ENCODE results near the gene KCTD14. TPM values are rescaled to one million over a fixed set of nuclear protein-coding genes. Genes with fewer than 3 reads are reported as not detected.
"Not testable (repeated sequence)": the region's sequence is repeated elsewhere in the genome, so short reads cannot be mapped to it uniquely, and the experiment has no call there.

KCTD14 gene
- total and polyA plus RNA-seq, 2 of the 8 experiments (the other 6 are each of a cell fraction or from before 2014, with no cell fraction given), result 21.6 to 24.9 TPM

GRCh38 chr11:77986456-77986855, 36.6 kb downstream of the KCTD14 start:
- H3K4me2 ChIP-seq (ENCODE audit: insufficient read depth in 1 of 2, low read depth in 2 of 2, low read length in 2 of 2); H3K23ac ChIP-seq (ENCODE audit: insufficient read length); H2BK20ac ChIP-seq (ENCODE audit: low read length); H4K91ac ChIP-seq (replicated peaks; ENCODE audit: insufficient read length, low read length); H3K4ac ChIP-seq (replicated peaks; ENCODE audit: insufficient read length, low read depth, low read length); H3K27me3 ChIP-seq (replicated peaks in 1 of 4; ENCODE audit: control insufficient read depth in 3 of 4, extremely low read depth in 1 of 4, insufficient read depth in 3 of 4, low read length in 3 of 4); H2BK120ac ChIP-seq (replicated peaks; ENCODE audit: low read depth, low read length); H4K5ac ChIP-seq (ENCODE audit: insufficient read length, low read depth, low read length); H2AK5ac ChIP-seq (ENCODE audit: low read depth, low read length); CTCF ChIA-PET (ENCODE audit: partially characterized antibody); H3K23me2 ChIP-seq (ENCODE audit: low read depth, low read length); DNase-seq (ENCODE audit: low read depth in 1 of 2, low spot score in 2 of 2); H3K14ac ChIP-seq (ENCODE audit: insufficient read length); H3K4me3 ChIP-seq (ENCODE audit: extremely low read depth in 1 of 4, insufficient read depth in 2 of 4, low read depth in 3 of 4, low read length in 4 of 4); H2BK5ac ChIP-seq (ENCODE audit: low read depth, low read length); H3K79me1 ChIP-seq (ENCODE audit: low read depth, low read length); H4K8ac ChIP-seq (ENCODE audit: extremely low read depth, insufficient read depth, low read length); FAIRE-seq; H4K20me1 ChIP-seq (replicated peaks in 1 of 2; ENCODE audit: control insufficient read depth in 1 of 2, insufficient read depth in 2 of 2, low read length in 2 of 2); H2BK15ac ChIP-seq (ENCODE audit: low read length); H2AFZ ChIP-seq (ENCODE audit: low read length); H3K56ac ChIP-seq (replicated peaks; ENCODE audit: insufficient read length, low read depth, low read length); H3K9me3 ChIP-seq (ENCODE audit: insufficient read depth in 2 of 2, low read depth in 1 of 2, low read length in 1 of 2); H3K4me1 ChIP-seq (replicated peaks in 1 of 4; ENCODE audit: control insufficient read depth in 3 of 4, insufficient read depth in 4 of 4, low read length in 3 of 4); H3K18ac ChIP-seq (ENCODE audit: extremely low read depth, low read length); H3K79me2 ChIP-seq (ENCODE audit: control insufficient read depth in 1 of 2, insufficient read depth in 2 of 2, low read length in 2 of 2); H2BK12ac ChIP-seq (ENCODE audit: low read depth, low read length); H3K27ac ChIP-seq (ENCODE audit: low read depth, low read length); H3K9ac ChIP-seq (replicated peaks in 1 of 4; ENCODE audit: extremely low read depth in 1 of 4, low read depth in 3 of 4, low read length in 3 of 4); POLR2A ChIA-PET (ENCODE audit: partially characterized antibody): not testable (repeated sequence)
- WGBS, 2 experiments (ENCODE audit: extremely low coverage in 1 of 2, insufficient coverage in 1 of 2, insufficient read length in 1 of 2, insufficient replicate concordance in 2 of 2, low coverage in 1 of 2, low lambda C conversion rate in 2 of 2, missing lambda C conversion rate in 1 of 2), result 96% methylated on average over 7 of the region's 8 CpGs; no CpG with 5 or more reads in 1 of the 2 experiments
- peaks cover 0 to 27% (median 8%) of the 10 kb centered on the region in 4 experiments; a peak in 5 of 8 replicates for H3K36me3 ChIP-seq (ENCODE audit: control insufficient read depth in 2 of 4, insufficient read depth in 4 of 4, low read length in 3 of 4)
